ENCODE results near the gene ARHGEF4.

DNA sequence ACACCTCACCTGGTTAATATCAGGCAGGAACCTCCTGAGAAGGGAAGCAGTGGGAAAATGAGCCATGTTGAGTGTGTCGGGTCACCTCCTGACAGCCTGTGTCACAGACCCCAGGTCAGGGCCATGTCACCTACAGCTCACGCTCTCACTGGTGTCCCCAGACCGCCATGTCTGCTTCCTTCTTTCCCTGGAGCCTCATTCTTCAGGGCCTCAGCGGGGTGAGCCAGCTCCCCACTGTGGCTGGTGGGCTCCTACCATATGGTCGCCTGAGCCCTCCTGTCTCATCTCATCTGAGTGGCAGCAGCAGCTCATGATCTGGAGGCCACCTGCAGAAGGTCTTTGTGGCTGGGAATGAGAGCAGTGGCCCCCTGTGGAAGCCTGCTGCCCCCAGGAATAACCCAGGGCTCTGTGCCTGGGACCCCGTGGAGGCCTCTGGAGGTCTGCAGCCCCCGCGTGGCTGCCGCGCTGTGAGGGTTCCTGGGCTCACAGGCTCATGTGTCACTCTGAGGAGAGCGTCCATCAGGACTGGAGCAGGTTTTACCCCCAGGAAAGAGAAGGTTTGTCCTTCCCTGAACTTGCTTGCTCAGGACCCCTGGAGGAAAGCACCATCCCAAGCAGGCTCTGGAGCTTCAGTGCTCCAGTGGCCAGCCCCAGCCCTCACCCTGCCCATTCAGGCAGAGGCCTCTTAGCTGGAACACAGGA lies 200.1 kb downstream of the ARHGEF4 start:
- no peak for TF ChIP-seq ATF1 (CRISPR knock-in tag; IDR thresholded peaks at IDR 0.05)
- no peak for TF ChIP-seq CTCF (IDR thresholded peaks at IDR 0.05)
- TF ChIP-seq, protein P1, sequence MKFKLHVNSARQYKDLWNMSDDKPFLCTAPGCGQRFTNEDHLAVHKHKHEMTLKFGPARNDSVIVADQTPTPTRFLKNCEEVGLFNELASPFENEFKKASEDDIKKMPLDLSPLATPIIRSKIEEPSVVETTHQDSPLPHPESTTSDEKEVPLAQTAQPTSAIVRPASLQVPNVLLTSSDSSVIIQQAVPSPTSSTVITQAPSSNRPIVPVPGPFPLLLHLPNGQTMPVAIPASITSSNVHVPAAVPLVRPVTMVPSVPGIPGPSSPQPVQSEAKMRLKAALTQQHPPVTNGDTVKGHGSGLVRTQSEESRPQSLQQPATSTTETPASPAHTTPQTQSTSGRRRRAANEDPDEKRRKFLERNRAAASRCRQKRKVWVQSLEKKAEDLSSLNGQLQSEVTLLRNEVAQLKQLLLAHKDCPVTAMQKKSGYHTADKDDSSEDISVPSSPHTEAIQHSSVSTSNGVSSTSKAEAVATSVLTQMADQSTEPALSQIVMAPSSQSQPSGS (CRISPR knock-in tag; IDR thresholded peaks at IDR 0.05; ENCODE audit: borderline replicate concordance, low read depth): no peak
- no peak for TF ChIP-seq CDX4 (CRISPR knock-in tag; IDR thresholded peaks at IDR 0.05; ENCODE audit: borderline replicate concordance)
- TF ChIP-seq FOXJ3 (CRISPR knock-in tag; IDR thresholded peaks at IDR 0.05; ENCODE audit: borderline replicate concordance): no peak
- no peak for TF ChIP-seq FOXK1 (CRISPR knock-in tag; IDR thresholded peaks at IDR 0.05)
- TF ChIP-seq, protein P2, sequence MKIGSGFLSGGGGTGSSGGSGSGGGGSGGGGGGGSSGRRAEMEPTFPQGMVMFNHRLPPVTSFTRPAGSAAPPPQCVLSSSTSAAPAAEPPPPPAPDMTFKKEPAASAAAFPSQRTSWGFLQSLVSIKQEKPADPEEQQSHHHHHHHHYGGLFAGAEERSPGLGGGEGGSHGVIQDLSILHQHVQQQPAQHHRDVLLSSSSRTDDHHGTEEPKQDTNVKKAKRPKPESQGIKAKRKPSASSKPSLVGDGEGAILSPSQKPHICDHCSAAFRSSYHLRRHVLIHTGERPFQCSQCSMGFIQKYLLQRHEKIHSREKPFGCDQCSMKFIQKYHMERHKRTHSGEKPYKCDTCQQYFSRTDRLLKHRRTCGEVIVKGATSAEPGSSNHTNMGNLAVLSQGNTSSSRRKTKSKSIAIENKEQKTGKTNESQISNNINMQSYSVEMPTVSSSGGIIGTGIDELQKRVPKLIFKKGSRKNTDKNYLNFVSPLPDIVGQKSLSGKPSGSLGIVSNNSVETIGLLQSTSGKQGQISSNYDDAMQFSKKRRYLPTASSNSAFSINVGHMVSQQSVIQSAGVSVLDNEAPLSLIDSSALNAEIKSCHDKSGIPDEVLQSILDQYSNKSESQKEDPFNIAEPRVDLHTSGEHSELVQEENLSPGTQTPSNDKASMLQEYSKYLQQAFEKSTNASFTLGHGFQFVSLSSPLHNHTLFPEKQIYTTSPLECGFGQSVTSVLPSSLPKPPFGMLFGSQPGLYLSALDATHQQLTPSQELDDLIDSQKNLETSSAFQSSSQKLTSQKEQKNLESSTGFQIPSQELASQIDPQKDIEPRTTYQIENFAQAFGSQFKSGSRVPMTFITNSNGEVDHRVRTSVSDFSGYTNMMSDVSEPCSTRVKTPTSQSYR (CRISPR knock-in tag; IDR thresholded peaks at IDR 0.05): no peak
- no peak for TF ChIP-seq MAX (CRISPR knock-in tag; IDR thresholded peaks at IDR 0.05)
- TF ChIP-seq CBFB (CRISPR knock-in tag; IDR thresholded peaks at IDR 0.05; ENCODE audit: low read depth): no peak
- TF ChIP-seq ZNF532 (CRISPR knock-in tag; IDR thresholded peaks at IDR 0.05; ENCODE audit: borderline replicate concordance): no peak
- TF ChIP-seq GABPB1 (CRISPR knock-in tag; IDR thresholded peaks at IDR 0.05): no peak
